ENCODE data around the gene PCDHB11.
"Not testable (repeated sequence)": the region's sequence is repeated elsewhere in the genome, so short reads cannot be mapped to it uniquely, and the experiment has no call there.

DNA sequence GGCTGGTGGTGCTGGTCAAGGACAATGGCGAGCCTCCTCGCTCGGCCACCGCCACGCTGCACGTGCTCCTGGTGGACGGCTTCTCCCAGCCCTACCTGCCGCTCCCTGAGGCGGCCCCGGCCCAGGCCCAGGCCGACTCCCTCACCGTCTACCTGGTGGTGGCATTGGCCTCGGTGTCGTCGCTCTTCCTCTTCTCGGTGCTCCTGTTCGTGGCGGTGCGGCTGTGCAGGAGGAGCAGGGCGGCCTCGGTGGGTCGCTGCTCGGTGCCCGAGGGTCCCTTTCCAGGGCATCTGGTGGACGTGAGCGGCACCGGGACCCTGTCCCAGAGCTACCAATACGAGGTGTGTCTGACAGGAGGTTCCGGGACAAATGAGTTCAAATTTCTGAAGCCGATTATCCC is 26.0 kb downstream of the PCDHB11 start:
- TF ChIP-seq, protein P1, sequence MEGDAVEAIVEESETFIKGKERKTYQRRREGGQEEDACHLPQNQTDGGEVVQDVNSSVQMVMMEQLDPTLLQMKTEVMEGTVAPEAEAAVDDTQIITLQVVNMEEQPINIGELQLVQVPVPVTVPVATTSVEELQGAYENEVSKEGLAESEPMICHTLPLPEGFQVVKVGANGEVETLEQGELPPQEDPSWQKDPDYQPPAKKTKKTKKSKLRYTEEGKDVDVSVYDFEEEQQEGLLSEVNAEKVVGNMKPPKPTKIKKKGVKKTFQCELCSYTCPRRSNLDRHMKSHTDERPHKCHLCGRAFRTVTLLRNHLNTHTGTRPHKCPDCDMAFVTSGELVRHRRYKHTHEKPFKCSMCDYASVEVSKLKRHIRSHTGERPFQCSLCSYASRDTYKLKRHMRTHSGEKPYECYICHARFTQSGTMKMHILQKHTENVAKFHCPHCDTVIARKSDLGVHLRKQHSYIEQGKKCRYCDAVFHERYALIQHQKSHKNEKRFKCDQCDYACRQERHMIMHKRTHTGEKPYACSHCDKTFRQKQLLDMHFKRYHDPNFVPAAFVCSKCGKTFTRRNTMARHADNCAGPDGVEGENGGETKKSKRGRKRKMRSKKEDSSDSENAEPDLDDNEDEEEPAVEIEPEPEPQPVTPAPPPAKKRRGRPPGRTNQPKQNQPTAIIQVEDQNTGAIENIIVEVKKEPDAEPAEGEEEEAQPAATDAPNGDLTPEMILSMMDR (IDR thresholded peaks at IDR 0.05) = not testable (repeated sequence)
- TF ChIP-seq POLR2AphosphoS5, POLR2A (IDR thresholded peaks at IDR 0.05): not testable (repeated sequence)
